HG03108 (cell line): ENCODE results near the gene BPI.
"Not testable (repeated sequence)": the region's sequence is repeated elsewhere in the genome, so short reads cannot be mapped to it uniquely, and the experiment has no call there.

Experiments used
- ATAC-seq: cut with Tn5 transposase; IDR thresholded peaks from one replicate; pipeline ENCODE4 v1.9.1; 2021; ENCODE audit warnings: moderate library complexity; ENCODE audit not compliant: unreplicated experiment

Gene BPI

DNA sequence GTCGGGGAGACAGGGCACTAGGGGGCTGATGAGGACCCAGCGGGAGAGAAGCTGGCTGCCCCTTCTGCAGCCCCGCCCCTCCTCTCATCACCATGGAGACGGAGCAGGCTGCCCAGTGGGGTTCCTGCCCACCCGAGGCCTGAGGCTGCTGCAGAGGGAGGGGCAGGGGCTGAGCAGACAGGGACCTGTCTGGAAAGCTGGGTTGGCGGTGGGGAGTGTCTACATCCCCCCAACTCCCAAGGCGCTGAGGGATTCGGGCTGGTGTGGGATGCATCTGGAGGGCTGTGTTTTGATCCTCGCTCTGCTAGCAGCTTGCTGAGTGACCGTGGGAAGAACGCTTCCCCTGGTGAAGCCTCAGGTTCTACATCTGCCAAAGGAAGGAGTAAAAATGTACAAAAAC is 1.2 kb upstream of the BPI start:
- no peak for ATAC-seq

DNA sequence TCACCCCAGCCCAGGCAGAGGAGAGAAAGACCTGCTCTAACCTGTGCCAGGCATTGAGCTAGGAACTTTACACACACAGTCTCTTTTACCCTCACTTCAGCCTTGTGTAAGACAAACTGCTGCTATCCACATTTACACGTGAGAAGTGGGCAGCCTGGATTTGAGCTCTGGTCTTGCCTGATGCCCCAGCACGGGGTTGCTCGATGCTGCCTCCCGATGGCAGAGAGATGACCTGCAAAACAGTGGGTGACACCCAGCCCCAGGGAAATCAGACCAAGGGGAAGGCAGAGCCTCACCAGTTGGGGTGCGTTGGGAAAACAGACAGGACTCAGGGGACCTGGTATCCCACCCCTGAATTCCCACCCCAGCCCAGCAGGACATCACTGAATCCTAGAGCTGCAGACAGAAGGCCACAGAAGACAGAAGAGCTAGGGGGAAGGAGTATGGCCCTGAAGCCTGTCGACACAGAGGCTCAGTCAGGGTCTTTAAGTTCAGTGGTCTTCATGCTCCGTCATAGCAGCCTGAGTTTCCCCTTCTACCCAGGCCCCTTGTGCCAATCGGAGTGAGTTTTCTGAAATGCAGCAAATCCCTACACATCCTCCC is 990 bp downstream of the BPI start:
- no peak for ATAC-seq

DNA sequence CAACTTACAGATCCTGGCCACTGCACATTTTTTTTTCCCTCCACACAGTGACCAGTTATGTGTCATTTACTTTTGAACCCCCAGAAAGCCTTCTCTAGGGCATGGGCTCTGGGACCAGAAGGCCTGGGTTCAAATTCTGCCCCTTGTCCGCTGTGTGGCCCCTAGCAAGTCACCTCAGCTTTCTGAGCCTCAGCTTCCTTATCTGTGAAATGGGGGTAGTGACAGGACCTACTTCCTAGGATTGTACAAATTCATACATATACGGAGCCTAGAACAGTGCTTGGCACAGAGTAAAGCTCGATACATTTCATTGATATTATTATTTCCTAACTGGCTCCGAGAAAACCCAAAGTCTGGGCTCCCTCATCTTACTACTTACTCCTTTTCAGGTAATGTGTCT is 1.6 kb downstream of the BPI start:
- no peak for ATAC-seq

DNA sequence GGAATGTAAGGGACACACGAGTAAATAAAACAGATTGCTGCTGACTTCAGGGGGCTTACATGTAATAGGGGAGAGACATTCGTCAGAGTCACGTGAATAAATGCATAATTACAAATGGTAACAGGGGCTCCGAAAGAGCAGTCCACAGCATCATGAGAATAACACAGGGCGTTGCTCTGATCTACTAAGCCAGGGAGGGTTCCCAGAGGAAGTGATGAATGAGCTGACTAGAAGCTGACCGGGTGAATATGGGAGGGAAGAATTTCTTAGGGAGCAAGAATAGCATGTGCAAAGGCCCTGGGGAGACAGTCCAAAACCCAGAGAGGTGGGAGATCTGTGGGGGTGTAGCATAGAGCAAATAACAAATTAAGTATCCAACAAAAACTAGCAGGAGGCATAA is 2.4 kb downstream of the BPI start:
- no peak for ATAC-seq

DNA sequence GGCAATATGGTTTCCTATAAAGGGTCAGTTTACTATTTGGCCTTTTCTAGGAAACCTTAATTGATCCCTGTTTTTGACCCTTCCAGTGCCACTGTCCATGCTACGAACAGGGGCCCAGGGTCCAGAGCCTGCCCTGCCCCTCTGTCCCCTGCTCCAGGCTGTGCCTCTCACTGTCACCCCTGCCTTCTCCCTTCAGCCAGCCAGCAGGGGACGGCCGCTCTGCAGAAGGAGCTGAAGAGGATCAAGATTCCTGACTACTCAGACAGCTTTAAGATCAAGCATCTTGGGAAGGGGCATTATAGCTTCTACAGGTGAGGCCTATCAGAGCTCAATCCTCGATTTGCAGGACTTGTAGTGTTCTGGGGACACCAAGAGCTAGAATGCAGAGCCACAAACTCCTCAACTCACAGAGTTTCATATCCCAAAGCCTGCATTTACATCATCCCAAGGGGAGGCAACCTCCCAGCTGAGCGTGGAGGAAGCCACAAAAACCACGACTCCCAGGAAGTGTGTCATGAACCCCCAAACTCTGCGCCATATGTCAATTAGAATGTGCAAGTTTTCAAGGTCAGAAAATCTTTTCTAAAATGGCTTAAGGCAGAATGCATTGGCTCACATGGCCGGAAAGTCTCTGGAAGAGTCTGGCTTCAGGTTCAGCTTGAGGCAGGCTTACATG is 3.6 kb downstream of the BPI start:
- ATAC-seq, result no peak

DNA sequence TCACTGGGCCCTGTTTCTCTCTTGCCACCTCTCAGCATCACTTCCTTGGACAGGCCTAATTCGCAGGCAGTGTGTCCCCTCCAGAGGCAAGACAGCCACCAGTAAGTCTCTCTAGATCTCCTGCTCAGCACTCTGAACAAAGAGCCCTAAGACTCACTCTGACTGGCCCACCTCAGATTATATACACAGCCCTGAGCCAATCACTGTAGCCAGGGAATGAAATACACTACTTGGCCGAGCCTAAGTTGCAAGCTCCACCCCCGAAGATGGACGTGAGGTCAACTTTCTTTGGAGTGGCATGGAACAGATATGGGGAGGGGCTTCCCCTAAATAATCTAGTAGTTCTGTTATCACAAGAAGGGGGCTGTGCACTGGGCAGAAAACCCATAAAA is 4.1 kb downstream of the BPI start:
- no peak for ATAC-seq

DNA sequence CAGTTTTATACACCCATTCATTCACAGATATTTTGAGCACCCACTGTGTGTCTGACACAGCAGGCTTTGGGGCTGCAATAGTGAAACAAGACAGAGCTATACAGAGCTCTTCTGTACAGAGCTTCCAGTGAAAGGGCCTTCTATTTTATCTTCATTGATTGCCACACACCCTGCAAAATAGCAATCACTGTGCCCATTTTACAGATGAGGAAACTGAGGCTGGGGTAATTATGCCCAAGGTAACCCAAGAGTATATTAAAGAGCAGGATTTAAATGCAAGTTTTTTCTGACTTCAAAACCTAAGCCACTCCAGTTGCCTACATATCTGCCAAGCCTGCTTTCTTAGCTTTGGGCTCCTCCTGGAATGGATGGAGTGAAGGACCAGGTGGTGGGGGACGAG is 4.5 kb downstream of the BPI start:
- ATAC-seq, result no peak

DNA sequence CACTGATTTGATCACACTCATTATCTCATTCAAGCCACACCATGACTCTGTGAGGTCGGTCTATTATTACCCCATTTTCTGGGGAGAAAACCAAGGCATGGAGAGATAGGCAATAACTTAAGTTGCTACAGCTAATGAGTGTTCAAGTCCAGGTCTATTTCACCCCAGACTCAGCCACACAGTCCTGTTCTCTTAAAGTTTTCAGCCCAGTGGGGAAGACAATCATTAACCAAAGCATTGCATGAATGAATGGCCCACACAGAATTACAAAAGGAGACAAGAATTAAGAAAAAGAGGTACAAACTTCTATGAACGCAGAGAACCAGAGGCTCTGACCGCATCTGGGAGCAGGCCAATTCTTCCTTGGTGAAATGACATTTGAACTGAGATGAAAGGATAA is 7.1 kb downstream of the BPI start:
- no peak for ATAC-seq

DNA sequence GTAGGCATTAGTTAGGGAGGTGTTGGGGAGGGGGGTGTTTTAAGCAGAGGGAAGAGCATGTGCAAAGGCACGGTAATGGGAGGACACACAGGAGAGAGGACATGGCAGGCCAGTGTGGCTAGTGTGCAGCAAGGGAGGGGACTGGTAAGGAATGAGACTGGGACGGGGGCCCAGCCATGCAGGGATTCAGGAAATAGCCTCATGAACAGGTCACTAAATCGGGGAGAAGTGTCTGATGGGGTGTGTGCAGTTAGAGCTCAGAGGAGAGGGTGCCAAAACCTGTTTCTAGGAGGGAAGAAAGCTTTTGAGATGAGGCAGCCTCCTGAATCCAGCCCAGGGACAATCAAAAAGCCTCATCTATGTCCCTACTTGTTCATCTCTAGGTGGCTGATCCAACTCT is 7.5 kb downstream of the BPI start:
- no peak for ATAC-seq

DNA sequence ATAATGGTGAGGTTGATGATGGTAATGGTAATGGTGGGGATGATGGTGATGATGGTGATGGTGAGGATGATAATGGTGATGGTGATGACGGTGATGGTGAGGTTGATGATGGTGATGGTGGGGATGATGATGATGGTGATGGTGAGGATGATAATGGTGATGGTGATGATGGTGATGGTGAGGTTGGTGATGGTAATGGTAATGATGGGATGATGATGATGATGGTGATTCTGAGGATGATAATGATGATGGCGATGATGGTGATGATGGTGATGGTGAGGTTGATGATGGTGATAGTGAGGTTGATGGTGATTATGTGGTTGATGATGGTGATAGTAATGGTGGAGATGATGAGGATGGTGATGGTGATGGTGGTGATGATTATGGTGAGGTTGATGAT is 9.7 kb downstream of the BPI start:
- no peak for ATAC-seq

DNA sequence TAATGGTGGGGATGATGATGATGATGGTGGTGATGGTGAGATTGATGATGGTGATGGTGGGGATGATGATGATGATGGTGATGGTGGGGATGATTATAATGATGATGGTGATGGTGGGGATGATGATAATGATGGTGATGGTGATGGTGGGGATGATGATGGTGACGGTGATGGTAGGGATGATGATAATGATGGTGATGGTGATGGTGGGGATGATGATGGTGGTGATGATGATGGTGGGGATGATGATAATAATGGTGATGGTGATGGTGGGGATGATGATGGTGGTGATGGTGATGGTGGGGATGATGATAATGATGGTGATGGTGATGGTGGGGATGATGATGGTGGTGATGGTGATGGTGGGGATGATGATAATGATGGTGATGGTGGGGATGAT is 10.4 kb downstream of the BPI start:
- ATAC-seq, result not testable (repeated sequence)

DNA sequence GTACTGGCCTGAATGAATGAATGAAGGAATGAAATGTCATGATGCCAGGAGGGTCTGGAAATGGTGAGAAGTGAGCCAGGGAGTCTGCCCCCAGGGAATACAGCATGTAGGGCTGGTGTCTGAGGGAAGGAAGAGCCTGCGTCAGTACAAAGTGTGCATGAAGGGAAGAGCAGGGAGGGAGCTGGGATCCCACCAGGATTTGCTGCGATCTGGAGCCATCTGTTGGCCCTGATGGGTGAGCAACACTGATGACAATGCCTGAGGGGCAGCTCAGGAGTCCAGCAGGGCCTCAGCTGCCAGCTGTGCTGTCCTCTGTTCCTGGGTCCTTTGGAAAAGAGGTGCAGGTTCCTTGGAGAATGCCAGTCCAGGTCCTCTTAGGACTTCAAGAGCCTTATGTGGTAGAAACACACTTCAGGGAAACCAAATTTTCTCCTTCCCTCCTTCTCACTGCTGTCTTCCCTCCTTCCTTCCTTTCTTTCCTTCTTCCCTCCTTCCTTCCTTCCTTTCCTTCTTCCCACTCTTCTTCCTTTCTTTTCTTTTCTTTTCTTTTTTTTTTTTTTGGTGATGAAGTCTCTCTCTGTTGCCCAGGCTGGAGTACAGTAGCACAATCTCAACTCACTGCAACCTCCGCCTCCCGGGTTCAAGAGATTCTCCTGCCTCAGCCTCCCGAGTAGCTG is 11.5 kb downstream of the BPI start:
- ATAC-seq, result no peak

DNA sequence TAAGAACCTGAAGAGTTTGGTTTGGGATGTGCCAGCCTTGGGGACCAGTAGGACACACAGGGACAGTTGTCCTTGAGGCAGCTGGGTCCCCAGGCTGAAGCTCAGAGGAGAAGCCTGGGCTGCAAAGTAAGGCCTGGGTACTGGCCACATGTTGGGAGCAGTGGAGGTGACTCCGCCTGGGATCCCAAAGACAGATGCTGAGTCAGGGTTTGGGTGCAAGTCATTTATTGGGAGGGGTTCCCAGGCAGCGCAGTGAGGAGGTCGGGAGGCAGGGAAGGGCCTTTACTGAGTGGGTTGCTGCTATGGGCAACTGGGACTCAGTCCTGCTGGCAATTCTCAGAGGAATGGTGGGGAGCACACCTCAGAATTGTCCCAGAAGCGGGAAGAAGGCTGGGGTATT is 12.4 kb downstream of the BPI start:
- ATAC-seq, result no peak

DNA sequence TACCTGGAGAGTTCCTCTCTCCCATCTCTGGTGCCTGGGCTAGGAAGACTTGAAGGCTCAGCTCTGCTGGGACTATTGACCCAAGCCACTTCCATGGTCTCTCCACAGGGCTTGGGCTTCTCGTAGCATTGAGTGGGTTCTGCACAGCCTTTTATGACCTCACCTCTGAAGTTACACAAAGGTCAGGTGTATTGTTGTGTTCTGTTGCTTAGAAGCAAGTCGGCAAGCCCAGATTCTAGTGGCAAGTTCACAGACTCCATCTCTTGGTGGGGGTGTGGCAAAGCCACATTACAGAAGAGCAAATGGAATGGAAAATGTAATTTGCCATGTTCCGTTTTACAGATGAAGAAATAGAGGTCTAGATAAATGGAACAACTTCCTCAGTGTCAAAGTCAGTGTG is 13.5 kb downstream of the BPI start:
- no peak for ATAC-seq

DNA sequence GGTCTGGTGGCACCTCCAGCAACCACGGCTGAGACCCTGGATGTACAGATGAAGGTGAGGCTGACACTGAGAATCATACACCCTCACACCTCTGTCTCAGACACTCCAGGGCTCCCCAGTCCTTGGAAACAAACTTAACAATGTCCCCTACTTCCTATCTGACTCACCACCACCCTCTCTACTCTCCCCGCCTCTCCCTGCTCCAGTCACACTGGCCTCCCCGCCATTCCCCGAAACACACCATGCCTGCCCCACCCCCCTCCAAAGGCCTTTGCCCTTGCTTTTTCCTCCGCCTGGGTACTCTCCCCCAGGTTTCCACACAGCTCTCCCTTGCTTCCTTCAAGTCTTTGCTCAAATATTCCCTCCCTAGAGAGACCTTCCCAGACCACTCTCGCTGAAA is 16.3 kb downstream of the BPI start:
- no peak for ATAC-seq

DNA sequence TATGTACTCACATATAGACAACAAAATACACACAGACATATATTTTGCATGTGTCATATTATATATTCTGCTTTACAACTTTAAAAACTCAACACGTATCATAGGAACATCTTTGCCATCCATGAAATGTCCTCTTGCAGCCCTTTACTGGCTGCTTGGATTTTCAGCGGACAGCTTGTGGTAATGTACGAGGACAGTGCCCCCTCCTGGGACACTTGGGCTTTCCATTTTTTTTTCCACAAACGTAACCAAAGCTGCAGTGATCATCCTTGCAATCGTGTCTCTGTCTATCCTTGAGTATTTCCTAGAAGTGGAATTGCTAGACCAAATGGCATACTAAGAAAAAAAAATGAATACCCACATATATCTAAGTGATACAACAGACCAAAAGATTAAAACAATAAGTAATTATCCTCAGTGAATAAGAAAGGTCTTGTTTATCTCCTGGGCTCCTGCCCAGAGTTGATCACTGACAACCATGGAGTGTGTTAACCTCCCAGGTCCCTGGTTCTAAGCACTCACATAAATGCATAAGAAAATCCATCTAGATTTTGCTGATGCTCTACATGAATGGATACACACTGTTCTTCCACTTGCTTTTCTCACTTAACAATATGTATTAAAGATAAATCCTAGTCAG is 18.1 kb downstream of the BPI start:
- ATAC-seq, result no peak

DNA sequence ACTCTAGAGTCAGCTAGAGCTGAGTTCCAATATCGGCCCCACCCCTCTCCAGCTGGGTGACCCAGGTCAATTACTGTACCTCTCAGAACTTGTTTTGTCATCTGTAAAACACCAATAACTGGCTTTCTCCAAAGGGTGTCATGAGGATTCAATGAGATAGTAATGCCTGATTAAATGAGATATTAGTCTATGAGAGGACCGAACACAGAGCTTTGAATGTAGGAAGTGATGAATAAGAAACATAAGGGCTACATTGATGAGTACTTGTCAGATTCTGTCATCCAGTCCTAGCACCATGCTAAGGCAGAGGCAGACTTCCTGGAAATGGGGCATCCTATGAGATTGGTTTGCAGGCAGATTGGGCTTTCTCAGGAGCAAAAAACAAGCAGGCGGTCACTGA is 20.2 kb downstream of the BPI start:
- ATAC-seq, result no peak

DNA sequence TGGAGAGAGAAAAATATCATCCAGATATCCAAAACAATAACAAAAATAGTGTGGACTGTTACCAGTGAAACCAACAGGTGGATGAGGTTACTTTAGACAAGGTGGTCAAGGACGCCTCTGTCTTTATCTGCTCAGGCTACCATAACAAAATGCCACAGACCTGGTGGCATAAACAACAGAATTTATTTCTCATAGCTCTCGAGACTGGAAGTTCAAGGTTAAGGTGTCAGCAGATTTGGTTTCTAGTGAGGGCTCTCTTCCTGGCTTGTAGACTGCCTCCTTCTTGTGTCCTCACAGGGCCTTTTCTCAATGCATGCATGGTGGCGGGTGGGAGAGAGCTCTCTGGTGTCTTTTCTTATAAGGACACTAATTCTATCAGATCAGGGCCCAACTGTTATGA is 21.2 kb downstream of the BPI start:
- ATAC-seq, result no peak

DNA sequence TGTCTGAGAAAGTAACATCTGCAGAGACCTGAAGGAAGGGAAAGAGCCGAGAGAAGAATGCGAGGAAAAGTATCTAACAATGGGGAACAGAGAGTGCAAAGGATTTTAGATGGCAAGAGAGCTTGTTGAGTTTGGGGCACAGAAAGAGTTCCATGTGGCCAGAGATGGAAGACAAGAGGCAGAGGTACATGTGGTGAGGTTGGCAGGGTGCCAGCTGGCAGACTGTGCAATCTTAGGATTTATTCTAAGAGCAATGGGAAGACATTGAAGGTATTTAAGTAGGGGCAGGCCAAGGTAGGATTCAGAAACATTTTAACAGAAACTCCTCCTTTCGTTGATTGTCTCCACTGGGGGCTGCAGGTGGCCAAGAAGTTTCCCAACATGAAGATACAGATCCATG is 21.9 kb downstream of the BPI start:
- no peak for ATAC-seq

DNA sequence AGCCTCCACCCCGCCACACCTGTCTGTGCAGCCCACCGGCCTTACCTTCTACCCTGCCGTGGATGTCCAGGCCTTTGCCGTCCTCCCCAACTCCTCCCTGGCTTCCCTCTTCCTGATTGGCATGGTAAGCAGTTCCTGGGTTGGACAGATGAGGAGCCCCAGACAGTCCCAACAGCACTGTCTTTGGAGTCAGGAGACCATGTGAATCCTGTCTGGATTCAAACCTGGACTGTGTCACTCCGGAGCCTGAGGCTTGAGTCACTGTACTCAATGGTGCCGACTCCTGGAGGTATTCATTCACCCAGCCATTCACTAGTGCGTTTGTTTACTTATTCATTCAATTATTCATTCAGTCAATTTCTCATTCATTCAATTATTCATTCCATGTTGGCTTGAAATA is 22.4 kb downstream of the BPI start:
- no peak for ATAC-seq

DNA sequence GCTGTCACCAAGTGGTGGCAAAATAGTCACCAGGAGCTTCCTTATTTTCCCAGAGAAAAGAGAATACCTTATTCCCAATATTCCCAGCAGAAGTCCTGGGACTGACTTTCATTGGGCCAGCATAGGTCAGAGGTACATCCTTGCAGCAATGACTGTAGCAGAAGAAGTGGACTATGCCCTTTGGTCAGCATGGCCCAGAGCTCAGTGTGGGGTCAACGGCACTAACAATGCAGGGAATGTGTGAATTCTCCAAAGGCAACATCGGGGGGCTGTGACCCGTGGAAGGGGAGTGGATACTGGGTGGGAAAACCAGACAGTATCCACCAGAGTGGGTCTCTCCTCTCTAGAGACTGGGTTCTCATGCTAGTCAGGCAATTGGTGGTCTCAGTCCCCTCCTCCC is 26.7 kb downstream of the BPI start:
- ATAC-seq, result no peak

DNA sequence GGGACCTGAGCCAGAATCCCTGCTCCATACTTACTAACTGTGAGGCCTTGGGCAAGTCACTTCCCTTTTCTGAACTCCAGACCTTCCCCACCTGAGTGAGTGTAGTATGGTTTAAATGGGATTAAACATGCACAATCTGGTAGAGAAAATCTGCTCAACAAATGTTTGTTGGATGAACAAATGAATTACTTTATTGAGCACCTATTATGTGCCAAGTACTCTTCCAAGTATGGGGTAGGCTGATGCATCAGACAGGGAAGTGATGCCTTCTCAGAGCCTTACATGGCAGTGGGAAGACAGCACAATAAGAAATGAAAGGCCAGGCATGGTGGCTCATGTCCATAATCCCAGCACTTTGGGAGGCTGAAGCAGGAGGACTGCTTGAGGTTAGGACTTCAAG is 27.3 kb downstream of the BPI start:
- ATAC-seq, result no peak
